Panc1 (cell line): ENCODE results near the gene SLC35F2. TPM values are rescaled to one million over a fixed set of nuclear protein-coding genes. Genes with fewer than 3 reads are reported as not detected.

Experiments used
- ATAC-seq: fragments of 200-7000 bp; cut with Tn5 transposase; 2 replicates; pipeline ENCODE4 v1.9.1; 2020; ENCODE audit warnings: mild to moderate bottlenecking, moderate library complexity
- BruUV-seq: library from RNA; stranded (reverse); fragments of 400-500 nt; replicated peaks from 2 replicates; lab custom pipeline; 2021; lab: Mats Ljungman, UMichigan
- CTCF ChIA-PET: fragments of 300-600 bp; sonication (Branson Sonifier 250); formaldehyde crosslinking; loops from one replicate; lab custom pipeline; 2022; ENCODE audit warnings: antibody characterized with exemption; lab: Charles Lee
- POLR2A ChIA-PET: fragments of 300-600 bp; sonication (Branson Sonifier 250); formaldehyde crosslinking; loops from one replicate; lab custom pipeline; 2022; ENCODE audit warnings: antibody characterized with exemption; lab: Charles Lee
- DNase-seq: peaks from one replicate; pipeline ENCODE4 v3.0.0-alpha.2; 2010; ENCODE audit warnings: low read depth, low spot score
- H3K27ac ChIP-seq: 2 replicates; pipeline ENCODE4 v1.5.1; 2011; ENCODE audit warnings: mild to moderate bottlenecking, low read length, inconsistent platforms
- H3K27me3 ChIP-seq: fragments of 200-500 bp; sonication (Bioruptor generic); 2 replicates; pipeline ENCODE4 v1.6.0; 2014; ENCODE audit warnings: low read length, inconsistent platforms; ENCODE audit not compliant: control insufficient read depth, insufficient read depth
- H3K36me3 ChIP-seq: fragments of 200-500 bp; sonication (Bioruptor generic); 2 replicates; pipeline ENCODE4 v1.5.1; 2014; ENCODE audit warnings: inconsistent platforms, mild to moderate bottlenecking, low read length, moderate library complexity; ENCODE audit not compliant: control insufficient read depth, insufficient read depth
- H3K4me1 ChIP-seq: 2 replicates; pipeline ENCODE4 v1.5.1; 2011; ENCODE audit warnings: inconsistent platforms, mild to moderate bottlenecking, low read length, moderate library complexity; ENCODE audit not compliant: control insufficient read depth, insufficient read depth
- H3K4me3 ChIP-seq, 2 experiments: 2 replicates each; pipeline ENCODE4 v1.5.1; 2011 to 2012; ENCODE audit warnings: low read depth in 2 of 2, low read length in 2 of 2, mild to moderate bottlenecking in 2 of 2, inconsistent platforms in 1 of 2, moderate library complexity in 1 of 2
- H3K9me3 ChIP-seq: fragments of 200-500 bp; sonication (Bioruptor generic); 2 replicates; pipeline ENCODE4 v1.5.1; 2014; ENCODE audit warnings: low read depth, mild to moderate bottlenecking, inconsistent platforms, low read length, moderate library complexity; ENCODE audit not compliant: control insufficient read depth, insufficient read depth
- POLR2AphosphoS5 ChIP-seq: IDR thresholded peaks from 2 replicates; pipeline ENCODE4 v1.6.1; 2012; ENCODE audit warnings: mild to moderate bottlenecking, low read depth, low read length, moderate library complexity
- SIN3A ChIP-seq: IDR thresholded peaks from 2 replicates; pipeline ENCODE4 v1.6.1; 2012; ENCODE audit warnings: low read depth, mild to moderate bottlenecking, low read length, moderate library complexity, borderline replicate concordance; ENCODE audit not compliant: insufficient read depth
- TCF7L2 ChIP-seq: IDR thresholded peaks from 2 replicates; pipeline ENCODE4 v1.6.1; 2011; ENCODE audit warnings: mild to moderate bottlenecking, low read depth, low read length, inconsistent platforms
- in situ Hi-C: cut with HindIII; loops from 2 replicates; pipeline ENCODE4 v1.10.0; 2016; ENCODE audit warnings: low sequenced_read_pairs, low pct_unique_long_range_greater_than_20kb
- intact Hi-C: fragments of 100-400 bp; cut with micrococcal nuclease; formaldehyde crosslinking; loops from one replicate; pipeline ENCODE4 v1.10.0; 2022; ENCODE audit not compliant: unreplicated experiment
- total RNA-seq: library from RNA; stranded (reverse); gene quantifications from one replicate; pipeline ENCODE4 v1.2.1, GENCODE V29; 2021; ENCODE audit not compliant: unreplicated experiment
- TF ChIP-seq, protein P1 (sequence below): fragments of 450-650 bp; IDR thresholded peaks from 2 replicates; pipeline ENCODE4 v1.5.1; 2017; ENCODE audit warnings: mild to moderate bottlenecking
- TF ChIP-seq, protein P2 (sequence below), 2 experiments: IDR thresholded peaks; 2 replicates each; pipeline ENCODE4 v1.6.1; 2011 to 2012; ENCODE audit warnings: low read depth in 2 of 2, control low read depth in 1 of 2, low read length in 1 of 2, mild to moderate bottlenecking in 1 of 2, moderate library complexity in 1 of 2; ENCODE audit not compliant: insufficient read depth in 1 of 2

The SLC35F2 gene
- total RNA-seq, 1 experiment from 2014 or later = 89.4 TPM

DNA sequence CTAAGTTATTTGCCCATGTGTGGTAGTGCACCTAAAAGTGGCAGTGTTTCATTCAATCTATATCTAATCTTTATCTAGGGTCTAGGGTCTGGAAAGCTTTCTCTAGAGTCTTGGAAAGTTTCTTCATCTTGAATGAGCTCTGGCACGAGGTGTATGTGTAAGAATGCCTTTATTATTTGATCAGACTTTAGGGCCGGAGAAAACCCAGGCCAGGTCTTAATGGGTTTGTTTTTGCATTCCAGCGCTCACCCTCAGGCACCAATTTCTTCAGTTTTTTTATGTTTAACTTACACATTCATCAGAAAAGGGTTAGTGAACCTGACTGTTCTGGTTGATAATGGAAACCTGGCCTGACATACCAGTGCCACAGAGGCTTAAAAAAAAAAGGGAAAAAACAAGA lies 78.5 kb downstream of the SLC35F2 start:
- Histone ChIP-seq H3K4me3 (no peak overlapping the region), H3K27me3 (no peaks in the 10 kb centered on the region), H3K36me3 (no peaks in the 10 kb centered on the region), H3K4me1 (peaks cover 12% of the 10 kb centered on the region), H3K27ac (peak overlapping the region; percentile 29; the same call in 1 of the 2 replicates), H3K9me3 (no peaks in the 10 kb centered on the region)
- in situ Hi-C loops (no loop called here), intact Hi-C loops (no loop called here)
- CTCF ChIA-PET = interaction anchor here (0.7 kb wide), 1 partner anchor 231 kb away, joined by 3 read pairs; no protein-coding TSS in a partner anchor
- no peak for DNase-seq
- TF ChIP-seq, protein P1, sequence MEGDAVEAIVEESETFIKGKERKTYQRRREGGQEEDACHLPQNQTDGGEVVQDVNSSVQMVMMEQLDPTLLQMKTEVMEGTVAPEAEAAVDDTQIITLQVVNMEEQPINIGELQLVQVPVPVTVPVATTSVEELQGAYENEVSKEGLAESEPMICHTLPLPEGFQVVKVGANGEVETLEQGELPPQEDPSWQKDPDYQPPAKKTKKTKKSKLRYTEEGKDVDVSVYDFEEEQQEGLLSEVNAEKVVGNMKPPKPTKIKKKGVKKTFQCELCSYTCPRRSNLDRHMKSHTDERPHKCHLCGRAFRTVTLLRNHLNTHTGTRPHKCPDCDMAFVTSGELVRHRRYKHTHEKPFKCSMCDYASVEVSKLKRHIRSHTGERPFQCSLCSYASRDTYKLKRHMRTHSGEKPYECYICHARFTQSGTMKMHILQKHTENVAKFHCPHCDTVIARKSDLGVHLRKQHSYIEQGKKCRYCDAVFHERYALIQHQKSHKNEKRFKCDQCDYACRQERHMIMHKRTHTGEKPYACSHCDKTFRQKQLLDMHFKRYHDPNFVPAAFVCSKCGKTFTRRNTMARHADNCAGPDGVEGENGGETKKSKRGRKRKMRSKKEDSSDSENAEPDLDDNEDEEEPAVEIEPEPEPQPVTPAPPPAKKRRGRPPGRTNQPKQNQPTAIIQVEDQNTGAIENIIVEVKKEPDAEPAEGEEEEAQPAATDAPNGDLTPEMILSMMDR = no peak
- TF ChIP-seq SIN3A (no peak), TCF7L2 (no peak), POLR2AphosphoS5 (no peak)
- TF ChIP-seq, protein P2, sequence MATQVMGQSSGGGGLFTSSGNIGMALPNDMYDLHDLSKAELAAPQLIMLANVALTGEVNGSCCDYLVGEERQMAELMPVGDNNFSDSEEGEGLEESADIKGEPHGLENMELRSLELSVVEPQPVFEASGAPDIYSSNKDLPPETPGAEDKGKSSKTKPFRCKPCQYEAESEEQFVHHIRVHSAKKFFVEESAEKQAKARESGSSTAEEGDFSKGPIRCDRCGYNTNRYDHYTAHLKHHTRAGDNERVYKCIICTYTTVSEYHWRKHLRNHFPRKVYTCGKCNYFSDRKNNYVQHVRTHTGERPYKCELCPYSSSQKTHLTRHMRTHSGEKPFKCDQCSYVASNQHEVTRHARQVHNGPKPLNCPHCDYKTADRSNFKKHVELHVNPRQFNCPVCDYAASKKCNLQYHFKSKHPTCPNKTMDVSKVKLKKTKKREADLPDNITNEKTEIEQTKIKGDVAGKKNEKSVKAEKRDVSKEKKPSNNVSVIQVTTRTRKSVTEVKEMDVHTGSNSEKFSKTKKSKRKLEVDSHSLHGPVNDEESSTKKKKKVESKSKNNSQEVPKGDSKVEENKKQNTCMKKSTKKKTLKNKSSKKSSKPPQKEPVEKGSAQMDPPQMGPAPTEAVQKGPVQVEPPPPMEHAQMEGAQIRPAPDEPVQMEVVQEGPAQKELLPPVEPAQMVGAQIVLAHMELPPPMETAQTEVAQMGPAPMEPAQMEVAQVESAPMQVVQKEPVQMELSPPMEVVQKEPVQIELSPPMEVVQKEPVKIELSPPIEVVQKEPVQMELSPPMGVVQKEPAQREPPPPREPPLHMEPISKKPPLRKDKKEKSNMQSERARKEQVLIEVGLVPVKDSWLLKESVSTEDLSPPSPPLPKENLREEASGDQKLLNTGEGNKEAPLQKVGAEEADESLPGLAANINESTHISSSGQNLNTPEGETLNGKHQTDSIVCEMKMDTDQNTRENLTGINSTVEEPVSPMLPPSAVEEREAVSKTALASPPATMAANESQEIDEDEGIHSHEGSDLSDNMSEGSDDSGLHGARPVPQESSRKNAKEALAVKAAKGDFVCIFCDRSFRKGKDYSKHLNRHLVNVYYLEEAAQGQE (IDR thresholded peaks at IDR 0.05; ENCODE audit: insufficient read depth in 1 of 2, low read depth in 2 of 2, low read length in 1 of 2) = no peak
- POLR2A ChIA-PET = no interaction called here
- no TSS peak for BruUV-seq
- ATAC-seq = peak; percentile 61; the same call in 1 of the 2 replicates

DNA sequence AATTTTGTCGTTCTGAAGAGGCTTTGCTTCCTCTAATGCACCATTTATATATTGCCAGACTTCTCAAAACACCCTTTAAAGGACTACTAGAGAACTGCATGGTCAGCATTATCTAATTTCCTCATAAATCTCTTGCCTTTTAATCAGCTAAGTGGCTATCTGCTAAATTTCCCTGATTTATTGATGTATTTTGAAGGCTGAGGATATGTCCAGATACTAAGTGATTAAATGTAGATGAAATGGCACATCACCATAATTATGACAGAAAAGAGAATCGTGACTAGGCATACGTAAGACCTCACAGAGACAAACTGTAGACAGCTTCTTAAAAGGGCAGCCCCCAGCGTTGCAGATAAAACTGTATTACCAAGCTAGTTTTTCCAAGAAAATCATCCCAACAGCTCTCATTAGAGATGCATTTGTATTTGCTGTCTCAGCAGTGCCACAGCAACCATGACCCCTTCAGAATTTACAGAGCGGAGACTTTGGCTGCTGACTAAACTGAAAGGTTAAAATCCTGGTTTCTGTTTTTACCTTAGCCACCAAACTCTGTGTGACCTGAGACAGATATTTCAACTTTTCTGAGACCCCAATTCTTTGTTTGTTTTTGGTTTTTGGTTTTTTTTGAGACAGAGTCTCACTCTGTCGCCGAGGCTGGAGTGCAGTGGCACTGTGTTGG lies 79.6 kb downstream of the SLC35F2 start:
- intact Hi-C loops = no loop called here
- Histone ChIP-seq H3K27ac (peak overlapping the region; percentile 3; the same call in 1 of the 2 replicates), H3K27me3 (no peaks in the 10 kb centered on the region), H3K4me3 (no peak overlapping the region), H3K4me1 (peaks cover 12% of the 10 kb centered on the region), H3K9me3 (no peaks in the 10 kb centered on the region), H3K36me3 (no peaks in the 10 kb centered on the region)
- TF ChIP-seq POLR2AphosphoS5 = no peak
- TF ChIP-seq TCF7L2 = no peak
- TF ChIP-seq, protein P1 = no peak
- TF ChIP-seq, protein P2 (IDR thresholded peaks at IDR 0.05; ENCODE audit: insufficient read depth in 1 of 2, low read depth in 2 of 2, low read length in 1 of 2) = no peak
- TF ChIP-seq SIN3A = no peak
- CTCF ChIA-PET = interaction anchor here (0.7 kb wide), 1 partner anchor 24 kb away, joined by 3 read pairs; no protein-coding TSS in a partner anchor
- ATAC-seq (no peak), DNase-seq (no peak)
- POLR2A ChIA-PET = no interaction called here
- no TSS peak for BruUV-seq
- in situ Hi-C loops = no loop called here
